Smooth muscle cell (in vitro differentiated cells): ENCODE measurements around the gene RNF126. TPM values are rescaled to one million over a fixed set of nuclear protein-coding genes. Genes with fewer than 3 reads are reported as not detected.

Source experiments
- DNase-seq: peaks from one replicate; lab custom pipeline; 2025; ENCODE audit not compliant: unreplicated experiment; lab: John Stamatoyannopoulos, UW
- H2AFZ ChIP-seq: fragments of 200-600 bp; sonication (generic); 2 replicates; pipeline ENCODE4 v1.6.0; 2016; ENCODE audit warnings: antibody characterized with exemption, low read depth, mild to moderate bottlenecking
- H3F3A ChIP-seq: fragments of 200-600 bp; sonication (generic); 2 replicates; pipeline ENCODE4 v1.6.0; 2017; ENCODE audit warnings: antibody characterized with exemption, low read depth
- H3K27ac ChIP-seq: fragments of 200-600 bp; sonication (generic); 2 replicates; pipeline ENCODE4 v1.5.1; 2016; ENCODE audit warnings: low read depth, mild to moderate bottlenecking
- H3K27me3 ChIP-seq: fragments of 200-600 bp; sonication (generic); 2 replicates; pipeline ENCODE4 v1.6.1; 2016; ENCODE audit warnings: low read depth, mild to moderate bottlenecking
- H3K36me3 ChIP-seq: fragments of 200-600 bp; sonication (generic); 2 replicates; pipeline ENCODE4 v1.5.1; 2016; ENCODE audit warnings: low read depth
- H3K4me1 ChIP-seq: fragments of 200-600 bp; sonication (generic); 2 replicates; pipeline ENCODE4 v1.5.1; 2016; ENCODE audit warnings: low read depth
- H3K4me2 ChIP-seq: fragments of 200-600 bp; sonication (generic); 2 replicates; pipeline ENCODE4 v1.6.0; 2016; ENCODE audit warnings: mild to moderate bottlenecking
- H3K4me3 ChIP-seq: fragments of 200-600 bp; sonication (generic); 2 replicates; pipeline ENCODE4 v1.5.1; 2016; ENCODE audit warnings: mild to moderate bottlenecking
- H3K79me2 ChIP-seq: fragments of 200-600 bp; sonication (generic); 2 replicates; pipeline ENCODE4 v1.6.0; 2016; ENCODE audit warnings: low read depth, mild to moderate bottlenecking
- H3K9ac ChIP-seq: fragments of 200-600 bp; sonication (generic); 2 replicates; pipeline ENCODE4 v1.6.0; 2016; ENCODE audit warnings: low read depth
- H3K9me3 ChIP-seq: fragments of 200-600 bp; sonication (generic); replicated peaks from 2 replicates; pipeline ENCODE4 v1.5.1; 2016; ENCODE audit warnings: low read depth
- H4K20me1 ChIP-seq: fragments of 200-600 bp; sonication (generic); 2 replicates; pipeline ENCODE4 v1.6.0; 2016; ENCODE audit warnings: low read depth
- WGBS: methylation state at CpG from one replicate; pipeline ENCODE4 v1.1.7; 2016; ENCODE audit warnings: low lambda C conversion rate; 5-methylcytosine and 5-hydroxymethylcytosine counted together
- polyA plus RNA-seq: library from polyadenylated mRNA; unstranded; fragments of >200 nt; fragmentation: Nextera tagmentation; extraction: Ambion mirVana; gene quantifications from 2 replicates; pipeline ENCODE4 v1.2.1, GENCODE V29; 2016
- total RNA-seq: library from RNA; depleted of rRNA; stranded (reverse); fragments of >200 nt; gene quantifications from 2 replicates; pipeline ENCODE4 v1.2.3, GENCODE V29; 2014
- TF ChIP-seq, protein P1 (sequence below): fragments of 200-600 bp; sonication (generic); IDR thresholded peaks from 2 replicates; pipeline ENCODE4 v1.5.1; 2017; ENCODE audit warnings: borderline replicate concordance, mild to moderate bottlenecking, antibody characterized with exemption; ENCODE audit not compliant: insufficient read depth, poor library complexity, severe bottlenecking

Gene RNF126
- total and polyA plus RNA-seq, 2 experiments from 2014 or later = 19.8 to 60.4 TPM

GRCh38 chr19:642767-643727 is 20.0 kb downstream of the RNF126 start:
- WGBS = 96% methylated on average over 34 of the region's 70 CpGs
- Histone ChIP-seq H3K27me3 (no peaks in the 10 kb centered on the region), H3K4me3 (no peak overlapping the region), H3K9me3 (no peaks in the 10 kb centered on the region), H4K20me1 (no peaks in the 10 kb centered on the region), H2AFZ (no peak overlapping the region), H3K9ac (no peak overlapping the region), H3K36me3 (no peaks in the 10 kb centered on the region), H3K79me2 (no peaks in the 10 kb centered on the region), H3K27ac (no peak overlapping the region), H3F3A (no peaks in the 10 kb centered on the region), H3K4me2 (no peak overlapping the region), H3K4me1 (no peaks in the 10 kb centered on the region)
- no peak for DNase-seq
- TF ChIP-seq, protein P1, sequence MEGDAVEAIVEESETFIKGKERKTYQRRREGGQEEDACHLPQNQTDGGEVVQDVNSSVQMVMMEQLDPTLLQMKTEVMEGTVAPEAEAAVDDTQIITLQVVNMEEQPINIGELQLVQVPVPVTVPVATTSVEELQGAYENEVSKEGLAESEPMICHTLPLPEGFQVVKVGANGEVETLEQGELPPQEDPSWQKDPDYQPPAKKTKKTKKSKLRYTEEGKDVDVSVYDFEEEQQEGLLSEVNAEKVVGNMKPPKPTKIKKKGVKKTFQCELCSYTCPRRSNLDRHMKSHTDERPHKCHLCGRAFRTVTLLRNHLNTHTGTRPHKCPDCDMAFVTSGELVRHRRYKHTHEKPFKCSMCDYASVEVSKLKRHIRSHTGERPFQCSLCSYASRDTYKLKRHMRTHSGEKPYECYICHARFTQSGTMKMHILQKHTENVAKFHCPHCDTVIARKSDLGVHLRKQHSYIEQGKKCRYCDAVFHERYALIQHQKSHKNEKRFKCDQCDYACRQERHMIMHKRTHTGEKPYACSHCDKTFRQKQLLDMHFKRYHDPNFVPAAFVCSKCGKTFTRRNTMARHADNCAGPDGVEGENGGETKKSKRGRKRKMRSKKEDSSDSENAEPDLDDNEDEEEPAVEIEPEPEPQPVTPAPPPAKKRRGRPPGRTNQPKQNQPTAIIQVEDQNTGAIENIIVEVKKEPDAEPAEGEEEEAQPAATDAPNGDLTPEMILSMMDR = no peak

- no peaks in the 10 kb centered on the region for H3K27me3 ChIP-seq
- no peaks in the 10 kb centered on the region for H4K20me1 ChIP-seq
- no peaks in the 10 kb centered on the region for H3K36me3 ChIP-seq
- no peaks in the 10 kb centered on the region for H3K9me3 ChIP-seq
- no peak overlapping the region for H3K27ac ChIP-seq
- H3K79me2 ChIP-seq = no peaks in the 10 kb centered on the region
- no peaks in the 10 kb centered on the region for H3K4me1 ChIP-seq
- no peak overlapping the region for H3K4me3 ChIP-seq
- no peak overlapping the region for H2AFZ ChIP-seq
- TF ChIP-seq, protein P1 = no peak
- 89% methylated on average over 17 of the region's 17 CpGs for WGBS
- no peak for DNase-seq
- no peak overlapping the region for H3K9ac ChIP-seq
- no peak overlapping the region for H3K4me2 ChIP-seq
- H3F3A ChIP-seq = no peaks in the 10 kb centered on the region
Measured at GRCh38 chr19:641702-642101, 21.3 kb downstream of the RNF126 start.

- no peaks in the 10 kb centered on the region for H3K79me2 ChIP-seq
Measured at GRCh38 chr19:640606-641189, 22.3 kb downstream of the RNF126 start.

More at GRCh38 chr19:640606-641189, 22.3 kb downstream of the RNF126 start:
- WGBS = 92% methylated on average over 28 of the region's 31 CpGs
- Histone ChIP-seq H3K27ac (no peak overlapping the region), H2AFZ (no peak overlapping the region), H3K9ac (no peak overlapping the region), H3K4me3 (no peak overlapping the region), H3F3A (no peaks in the 10 kb centered on the region), H3K9me3 (no peaks in the 10 kb centered on the region), H4K20me1 (no peaks in the 10 kb centered on the region), H3K4me2 (no peak overlapping the region), H3K36me3 (no peaks in the 10 kb centered on the region), H3K27me3 (no peaks in the 10 kb centered on the region), H3K4me1 (no peaks in the 10 kb centered on the region)
- TF ChIP-seq, protein P1 = no peak
- DNase-seq = no peak
